SK-N-SH (cell line): ENCODE data around the gene GALNT17.

Experiments
- CTCF ChIP-seq: fragments of 200-600 bp; sonication (generic); IDR thresholded peaks from 2 replicates; pipeline ENCODE4 v1.6.1; 2017; ENCODE audit warnings: antibody characterized with exemption, mild to moderate bottlenecking, moderate library complexity
- EZH2phosphoT487 ChIP-seq: fragments of 200-600 bp; sonication (generic); IDR thresholded peaks from 2 replicates; pipeline ENCODE4 v1.6.1; 2017; ENCODE audit warnings: low read depth, mixed run types, mild to moderate bottlenecking, antibody characterized with exemption, moderate library complexity, borderline replicate concordance
- JUND ChIP-seq: IDR thresholded peaks from 2 replicates; pipeline ENCODE4 v1.4.0; 2012

- TF ChIP-seq CTCF = no peak
- no peak for TF ChIP-seq JUND
- no peak for TF ChIP-seq EZH2phosphoT487
These were observed 325.1 kb downstream of the GALNT17 start for GRCh38 chr7:71457021-71457420.
